C4-2B (cell line): ENCODE data around the gene CSPG4.

Experiments used
- ZFX ChIP-seq: fragments of 450-650 bp; IDR thresholded peaks from 2 replicates; pipeline ENCODE4 v1.6.1; 2017
- TF ChIP-seq, protein P1 (sequence below): fragments of 450-650 bp; conservative IDR thresholded peaks from 2 replicates; pipeline ENCODE4 v1.5.1; 2017; ENCODE audit warnings: mild to moderate bottlenecking

DNA sequence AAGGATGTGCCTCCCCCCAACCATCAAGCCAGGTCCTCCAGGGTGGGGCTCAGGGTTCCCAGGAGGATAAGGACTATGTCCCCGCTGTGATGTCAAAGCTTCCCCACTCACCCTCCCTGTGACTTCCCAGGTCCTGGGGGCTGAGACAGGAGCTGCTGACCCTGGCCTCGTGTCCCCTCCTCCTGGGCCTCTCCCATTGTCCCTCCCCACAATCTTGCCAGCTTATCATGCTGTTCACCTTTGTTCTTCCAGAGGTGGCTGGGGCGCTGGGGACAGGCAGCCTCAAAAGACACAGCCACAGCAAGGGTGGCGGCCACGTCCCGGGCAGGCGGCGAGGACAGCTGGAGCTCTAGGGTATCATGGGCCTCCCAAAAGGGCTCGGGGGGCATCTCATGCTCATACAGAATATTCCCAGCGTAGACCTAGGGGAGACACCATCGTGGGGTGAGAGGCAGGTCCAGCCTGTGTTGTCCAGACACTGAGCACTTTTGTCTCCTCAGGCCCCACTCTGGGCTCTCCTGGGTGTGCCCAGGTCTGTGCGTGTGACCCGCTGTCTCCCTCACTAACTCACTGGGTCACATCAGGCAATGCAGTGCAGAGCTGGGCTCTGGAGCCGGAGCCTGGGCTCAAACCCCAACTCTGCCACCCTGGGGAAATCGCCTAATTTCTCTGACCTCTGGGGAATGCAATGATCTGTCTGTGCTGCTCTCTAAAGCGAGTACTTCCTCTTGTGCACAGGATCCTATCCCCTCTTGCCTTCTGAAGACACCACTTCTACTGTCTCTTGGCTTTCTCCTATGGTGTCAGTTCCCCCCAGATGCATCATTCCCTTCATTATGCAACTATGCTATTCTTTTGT is 35.0 kb downstream of the CSPG4 start:
- TF ChIP-seq, protein P1, sequence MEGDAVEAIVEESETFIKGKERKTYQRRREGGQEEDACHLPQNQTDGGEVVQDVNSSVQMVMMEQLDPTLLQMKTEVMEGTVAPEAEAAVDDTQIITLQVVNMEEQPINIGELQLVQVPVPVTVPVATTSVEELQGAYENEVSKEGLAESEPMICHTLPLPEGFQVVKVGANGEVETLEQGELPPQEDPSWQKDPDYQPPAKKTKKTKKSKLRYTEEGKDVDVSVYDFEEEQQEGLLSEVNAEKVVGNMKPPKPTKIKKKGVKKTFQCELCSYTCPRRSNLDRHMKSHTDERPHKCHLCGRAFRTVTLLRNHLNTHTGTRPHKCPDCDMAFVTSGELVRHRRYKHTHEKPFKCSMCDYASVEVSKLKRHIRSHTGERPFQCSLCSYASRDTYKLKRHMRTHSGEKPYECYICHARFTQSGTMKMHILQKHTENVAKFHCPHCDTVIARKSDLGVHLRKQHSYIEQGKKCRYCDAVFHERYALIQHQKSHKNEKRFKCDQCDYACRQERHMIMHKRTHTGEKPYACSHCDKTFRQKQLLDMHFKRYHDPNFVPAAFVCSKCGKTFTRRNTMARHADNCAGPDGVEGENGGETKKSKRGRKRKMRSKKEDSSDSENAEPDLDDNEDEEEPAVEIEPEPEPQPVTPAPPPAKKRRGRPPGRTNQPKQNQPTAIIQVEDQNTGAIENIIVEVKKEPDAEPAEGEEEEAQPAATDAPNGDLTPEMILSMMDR = no peak
- no peak for TF ChIP-seq ZFX
